Body of pancreas (tissue), 4 donors: ENCODE results near the gene WNT11. TPM values are rescaled to one million over a fixed set of nuclear protein-coding genes. Genes with fewer than 3 reads are reported as not detected.

Experiments
- ATAC-seq: fragments of 150-250 bp; one replicate; pipeline ENCODE4 v1.9.1; 2016
- DNase-seq, 4 donors: peaks; one replicate each; pipeline ENCODE4 v3.0.0-alpha.2; 2019
- H3K27ac ChIP-seq, 4 donors: fragments of 200-600 bp; sonication (generic); 1 replicate in 3 of 4; 2 replicates in 1 of 4; pipeline versions ENCODE4 v1.5.1 to v1.6.1; 2016 to 2019; ENCODE audit warnings: mild to moderate bottlenecking in 1 of 4, mixed read lengths in 1 of 4, moderate library complexity in 1 of 4
- H3K27me3 ChIP-seq, 2 donors: fragments of 200-600 bp; sonication (generic); one replicate each; pipeline ENCODE4 v1.6.0; 2016; ENCODE audit warnings: mild to moderate bottlenecking in 1 of 2
- H3K36me3 ChIP-seq, 2 donors: fragments of 200-600 bp; sonication (generic); replicated peaks in 1 of 2; 2 replicates each; pipeline ENCODE4 v1.5.1; 2016; ENCODE audit warnings: low read depth in 2 of 2; ENCODE audit not compliant: insufficient read depth in 1 of 2
- H3K4me1 ChIP-seq: fragments of 200-600 bp; sonication (generic); one replicate; pipeline ENCODE4 v1.6.0; 2016
- H3K4me3 ChIP-seq, 2 donors: fragments of 200-600 bp; sonication (generic); 1 replicate in 1 of 2; 2 replicates in 1 of 2; pipeline ENCODE4 v1.5.1; 2016 to 2019
- H3K9me3 ChIP-seq, 3 donors: fragments of 200-600 bp; sonication (generic); 1 replicate in 2 of 3; 2 replicates in 1 of 3; pipeline ENCODE4 v1.5.1; 2016
- CTCF ChIP-seq, 7 experiments: fragments of 450-650 bp in 4 of 7; fragments of 200-600 bp in 3 of 7; sonication (generic) in 3 of 7; IDR thresholded peaks; one replicate each; pipeline ENCODE4 v1.5.1; 2016 to 2019; ENCODE audit warnings: antibody characterized with exemption in 7 of 7
- POLR2A ChIP-seq, 3 donors: fragments of 450-650 bp; IDR thresholded peaks; one replicate each; pipeline ENCODE4 v1.6.1; 2016; ENCODE audit warnings: antibody characterized with exemption in 3 of 3, mild to moderate bottlenecking in 2 of 3
- WGBS, 2 donors: methylation state at CpG; one replicate each; pipeline ENCODE4 v1.1.5; 2017; 5-methylcytosine and 5-hydroxymethylcytosine counted together
- intact Hi-C: fragments of 100-400 bp; cut with DNase I; formaldehyde crosslinking; loops from one replicate; pipeline ENCODE4 v1.15.1; 2023
- total RNA-seq, 2 donors: library from RNA; depleted of rRNA; stranded (reverse); fragments of >200 nt; gene quantifications; one replicate each; pipeline ENCODE4 v1.1.0, GENCODE V29; 2016

The WNT11 gene
- total RNA-seq, 2 donors from 2014 or later: 4.2 to 23.4 TPM

- intact Hi-C loops: loop anchor here (5.0 to 10.0 kb wide), 2 partner anchors 108 to 305 kb away; no protein-coding TSS in a partner anchor
- Histone ChIP-seq H3K4me3 (peak overlapping the region; percentile 40 to 60), H3K9me3 (no peaks in the 10 kb centered on the region), H3K27ac (peak overlapping the region; percentile 33 to 85 (median 82)), H3K36me3 (no peaks in the 10 kb centered on the region), H3K27me3 (no peaks in the 10 kb centered on the region), H3K4me1 (peaks cover 46% of the 10 kb centered on the region)
- DNase-seq: peak; percentile 73 to 80 (median 78)
- TF ChIP-seq POLR2A (IDR thresholded peaks at IDR 0.05) (peak in 2 of 3 donors; percentile 36 to 39), CTCF (IDR thresholded peaks at IDR 0.05) (peak in 1 of 7 experiments; percentile 1)
- peak; percentile 47 for ATAC-seq
- WGBS, 2 donors: 0% methylated on average over 5 to 61 of the region's 61 CpGs
These were observed 3.2 kb upstream of the WNT11 start for GRCh38 chr11:76209375-76209972.

GRCh38 chr11:76208438-76209374, 2.4 kb upstream of the WNT11 start:
- WGBS, 2 donors: 0 to 1% methylated on average over 3 to 74 of the region's 79 CpGs
- Histone ChIP-seq H3K27me3 (no peaks in the 10 kb centered on the region), H3K4me1 (peaks cover 46% of the 10 kb centered on the region), H3K27ac (peak overlapping the region; percentile 33 to 85 (median 82)), H3K36me3 (no peaks in the 10 kb centered on the region), H3K4me3 (peak overlapping the region; percentile 40 to 60), H3K9me3 (no peaks in the 10 kb centered on the region)
- ATAC-seq (peak; percentile 65), DNase-seq (peak; percentile 84 to 88 (median 85))
- intact Hi-C loops: loop anchor here (5.0 to 10.0 kb wide), 2 partner anchors 109 to 306 kb away; no protein-coding TSS in a partner anchor
- TF ChIP-seq POLR2A (IDR thresholded peaks at IDR 0.05) (peak in 2 of 3 donors; percentile 58 to 64), CTCF (IDR thresholded peaks at IDR 0.05) (peak; percentile 85 to 93 (median 91))

- intact Hi-C loops: loop anchor here (5.0 to 10.0 kb wide), 2 partner anchors 109 to 307 kb away; no protein-coding TSS in a partner anchor
- no peaks in the 10 kb centered on the region for H3K36me3 ChIP-seq
- H3K27ac ChIP-seq: peak overlapping the region in 3 of 4 donors; percentile 33 to 85 (median 79)
- peaks cover 46% of the 10 kb centered on the region for H3K4me1 ChIP-seq
- TF ChIP-seq POLR2A (IDR thresholded peaks at IDR 0.05): no peak
- peak; percentile 90 to 98 (median 96) for TF ChIP-seq CTCF (IDR thresholded peaks at IDR 0.05)
- peak; percentile 74 for ATAC-seq
- peak overlapping the region; percentile 40 to 41 for H3K4me3 ChIP-seq
- no peaks in the 10 kb centered on the region for H3K27me3 ChIP-seq
- 1% methylated on average over 51 to 55 of the region's 55 CpGs for WGBS, 2 donors
- DNase-seq: peak; percentile 76 to 87 (median 84)
- H3K9me3 ChIP-seq: no peaks in the 10 kb centered on the region
These were observed 1.5 kb upstream of the WNT11 start for GRCh38 chr11:76207642-76208401.

- no peak for TF ChIP-seq POLR2A (IDR thresholded peaks at IDR 0.05)
- TF ChIP-seq CTCF (IDR thresholded peaks at IDR 0.05): no peak
- Histone ChIP-seq H3K9me3 (no peaks in the 10 kb centered on the region), H3K4me1 (peaks cover 43% of the 10 kb centered on the region), H3K36me3 (no peaks in the 10 kb centered on the region), H3K27ac (no peak overlapping the region), H3K4me3 (no peak overlapping the region), H3K27me3 (no peaks in the 10 kb centered on the region)
- no peak for DNase-seq
- intact Hi-C loops: loop anchor here (5.0 to 10.0 kb wide), 2 partner anchors 111 to 309 kb away; no protein-coding TSS in a partner anchor
- no peak for ATAC-seq
- WGBS, 2 donors: 38 to 58% methylated on average over 13 to 14 of the region's 18 CpGs
These were observed 300 bp downstream of the WNT11 start for GRCh38 chr11:76206077-76206326.
